PC-3 (cell line): ENCODE data around the gene NDUFAF3. TPM values are rescaled to one million over a fixed set of nuclear protein-coding genes. Genes with fewer than 3 reads are reported as not detected.

Experiments used
- ATAC-seq: fragments of 200-7000 bp; cut with Tn5 transposase; 2 replicates; pipeline ENCODE4 v1.9.1; 2020; ENCODE audit warnings: mild to moderate bottlenecking, moderate library complexity
- BruUV-seq: library from RNA; stranded (reverse); fragments of 400-500 nt; replicated peaks from 2 replicates; lab custom pipeline; 2021; lab: Mats Ljungman, UMichigan
- CTCF ChIA-PET: fragments of 300-600 bp; sonication (Branson Sonifier 250); formaldehyde crosslinking; loops from one replicate; lab custom pipeline; 2022; ENCODE audit warnings: antibody characterized with exemption; lab: Charles Lee
- POLR2A ChIA-PET: fragments of 300-600 bp; sonication (Branson Sonifier 250); formaldehyde crosslinking; loops from one replicate; lab custom pipeline; 2022; ENCODE audit warnings: antibody characterized with exemption; ENCODE audit not compliant: unreplicated experiment; lab: Charles Lee
- DNase-seq: peaks from one replicate; pipeline ENCODE4 v3.0.0-alpha.2; 2015
- H2AFZ ChIP-seq: fragments of 300-600 bp; sonication (generic); 2 replicates; pipeline ENCODE4 v1.6.0; 2016; ENCODE audit warnings: antibody characterized with exemption, low read length
- H3F3A ChIP-seq: fragments of 300-600 bp; sonication (generic); one replicate; pipeline ENCODE4 v1.6.0; 2017; ENCODE audit warnings: antibody characterized with exemption, low read length, control low read depth, mild to moderate bottlenecking; ENCODE audit not compliant: unreplicated experiment
- H3K27ac ChIP-seq: fragments of 300-600 bp; sonication (generic); 2 replicates; pipeline ENCODE4 v1.5.1; 2016; ENCODE audit warnings: mild to moderate bottlenecking, low read length
- H3K27me3 ChIP-seq: fragments of 300-600 bp; sonication (generic); 2 replicates; pipeline ENCODE4 v1.6.1; 2016; ENCODE audit warnings: low read length, mixed read lengths
- H3K36me3 ChIP-seq: fragments of 300-600 bp; sonication (generic); 2 replicates; pipeline ENCODE4 v1.6.1; 2016; ENCODE audit warnings: low read depth, mixed run types, low read length, mixed read lengths
- H3K4me1 ChIP-seq: fragments of 300-600 bp; sonication (generic); 2 replicates; pipeline ENCODE4 v1.5.1; 2016; ENCODE audit warnings: low read length; ENCODE audit not compliant: insufficient read depth
- H3K4me2 ChIP-seq: fragments of 300-600 bp; sonication (generic); 2 replicates; pipeline ENCODE4 v1.6.0; 2016; ENCODE audit warnings: low read length
- H3K4me3 ChIP-seq: fragments of 300-600 bp; sonication (generic); 2 replicates; pipeline ENCODE4 v1.5.1; 2016; ENCODE audit warnings: mild to moderate bottlenecking, low read length, mixed read lengths
- H3K79me2 ChIP-seq: fragments of 300-600 bp; sonication (generic); 2 replicates; pipeline ENCODE4 v1.6.1; 2017; ENCODE audit warnings: low read length, mixed read lengths
- H3K9ac ChIP-seq: fragments of 300-600 bp; sonication (generic); 2 replicates; pipeline ENCODE4 v1.6.0; 2016; ENCODE audit warnings: mild to moderate bottlenecking, low read length
- H3K9me2 ChIP-seq: fragments of 300-600 bp; sonication (generic); replicated peaks from 2 replicates; pipeline ENCODE4 v1.6.1; 2016; ENCODE audit warnings: mixed run types, low read length, mixed read lengths
- H3K9me3 ChIP-seq: fragments of 300-600 bp; sonication (generic); 2 replicates; pipeline ENCODE4 v1.6.1; 2016; ENCODE audit warnings: low read length, mixed read lengths
- H4K20me1 ChIP-seq: fragments of 300-600 bp; sonication (generic); 2 replicates; pipeline ENCODE4 v1.6.1; 2016; ENCODE audit warnings: low read length, mixed read lengths
- EZH2 ChIP-seq: fragments of 300-600 bp; sonication (generic); IDR thresholded peaks from one replicate; pipeline ENCODE4 v1.6.1; 2017; ENCODE audit warnings: antibody characterized with exemption, mild to moderate bottlenecking, low read length; ENCODE audit not compliant: unreplicated experiment
- EZH2phosphoT487 ChIP-seq: fragments of 300-600 bp; sonication (generic); IDR thresholded peaks from 2 replicates; pipeline ENCODE4 v1.6.1; 2018; ENCODE audit warnings: mild to moderate bottlenecking, antibody characterized with exemption, low read length, borderline replicate concordance
- intact Hi-C: fragments of 100-400 bp; cut with micrococcal nuclease; formaldehyde crosslinking; loops from 2 replicates; pipeline ENCODE4 v1.9.0; 2023
- total RNA-seq: library from RNA; depleted of rRNA; stranded (reverse); fragments of >200 nt; gene quantifications from 2 replicates; pipeline ENCODE4 v1.2.3, GENCODE V29; 2014
- TF ChIP-seq, protein P1 (sequence below): fragments of 300-600 bp; sonication (generic); conservative IDR thresholded peaks from 2 replicates; pipeline ENCODE4 v1.5.1; 2017; ENCODE audit warnings: antibody characterized with exemption, low read depth, mild to moderate bottlenecking, low read length

Gene NDUFAF3
- total RNA-seq, 1 experiment from 2014 or later = 211 TPM

- no peaks in the 10 kb centered on the region for H3F3A ChIP-seq
- ATAC-seq (peak; percentile 24), DNase-seq (peak; percentile 69)
- peaks cover 18% of the 10 kb centered on the region for H4K20me1 ChIP-seq
- H3K36me3 ChIP-seq = peaks cover 34% of the 10 kb centered on the region
- H2AFZ ChIP-seq = no peak overlapping the region
- no peak overlapping the region for H3K4me3 ChIP-seq
- no TSS peak for BruUV-seq
- H3K79me2 ChIP-seq = peaks cover 47% of the 10 kb centered on the region
- no peak overlapping the region for H3K9ac ChIP-seq
- H3K9me2 ChIP-seq = no peaks in the 10 kb centered on the region
- TF ChIP-seq, protein P1, sequence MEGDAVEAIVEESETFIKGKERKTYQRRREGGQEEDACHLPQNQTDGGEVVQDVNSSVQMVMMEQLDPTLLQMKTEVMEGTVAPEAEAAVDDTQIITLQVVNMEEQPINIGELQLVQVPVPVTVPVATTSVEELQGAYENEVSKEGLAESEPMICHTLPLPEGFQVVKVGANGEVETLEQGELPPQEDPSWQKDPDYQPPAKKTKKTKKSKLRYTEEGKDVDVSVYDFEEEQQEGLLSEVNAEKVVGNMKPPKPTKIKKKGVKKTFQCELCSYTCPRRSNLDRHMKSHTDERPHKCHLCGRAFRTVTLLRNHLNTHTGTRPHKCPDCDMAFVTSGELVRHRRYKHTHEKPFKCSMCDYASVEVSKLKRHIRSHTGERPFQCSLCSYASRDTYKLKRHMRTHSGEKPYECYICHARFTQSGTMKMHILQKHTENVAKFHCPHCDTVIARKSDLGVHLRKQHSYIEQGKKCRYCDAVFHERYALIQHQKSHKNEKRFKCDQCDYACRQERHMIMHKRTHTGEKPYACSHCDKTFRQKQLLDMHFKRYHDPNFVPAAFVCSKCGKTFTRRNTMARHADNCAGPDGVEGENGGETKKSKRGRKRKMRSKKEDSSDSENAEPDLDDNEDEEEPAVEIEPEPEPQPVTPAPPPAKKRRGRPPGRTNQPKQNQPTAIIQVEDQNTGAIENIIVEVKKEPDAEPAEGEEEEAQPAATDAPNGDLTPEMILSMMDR = peak; percentile 82
- no peak for TF ChIP-seq EZH2phosphoT487
- no peak overlapping the region for H3K4me2 ChIP-seq
- intact Hi-C loops = loop anchor here (2.0 kb wide), 1 partner anchor 25 kb away; no protein-coding TSS in a partner anchor
- ChIA-PET POLR2A (no interaction called here), CTCF (interaction anchor here (1.5 to 1.9 kb wide), 2 partner anchors 24 to 26 kb away, joined by 9 to 22 read pairs; partner anchors contain the start of gene P4HTM)
- H3K27ac ChIP-seq = no peak overlapping the region
- H3K9me3 ChIP-seq = no peaks in the 10 kb centered on the region
- H3K27me3 ChIP-seq = no peaks in the 10 kb centered on the region
- H3K4me1 ChIP-seq = peaks cover 11% of the 10 kb centered on the region; the same call in 1 of the 2 replicates
Measured at GRCh38 chr3:49013738-49014660, 7.9 kb upstream of the NDUFAF3 start.

DNA sequence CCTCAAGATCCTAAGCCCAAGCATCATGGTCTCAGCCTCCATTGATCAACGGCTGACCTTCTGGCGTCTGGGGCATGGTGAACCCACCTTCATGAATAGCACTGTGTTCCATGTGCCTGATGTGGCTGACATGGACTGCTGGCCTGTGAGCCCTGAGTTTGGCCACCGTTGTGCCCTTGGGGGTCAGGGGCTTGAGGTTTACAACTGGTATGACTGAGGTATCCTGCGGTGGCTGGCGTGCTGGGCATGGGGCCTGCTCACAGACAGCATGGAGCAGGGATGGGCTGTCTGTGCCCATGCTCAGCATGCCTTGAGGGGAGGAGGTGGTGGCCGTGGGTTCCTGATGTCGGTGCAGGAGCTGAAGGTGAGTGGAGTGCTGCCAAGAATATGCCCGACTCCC is 6.8 kb upstream of the NDUFAF3 start:
- no peaks in the 10 kb centered on the region for H3K9me2 ChIP-seq
- intact Hi-C loops = loop anchor here (2.0 kb wide), 1 partner anchor 26 kb away; no protein-coding TSS in a partner anchor
- no peaks in the 10 kb centered on the region for H3K9me3 ChIP-seq
- POLR2A ChIA-PET = interaction anchor here (1.2 kb wide), 1 partner anchor 8 kb away, joined by 3 read pairs; the partner anchor contains the start of gene WDR6
- H3K27me3 ChIP-seq = no peaks in the 10 kb centered on the region
- H2AFZ ChIP-seq = no peak overlapping the region
- ATAC-seq (no peak), DNase-seq (no peak)
- H3K9ac ChIP-seq = no peak overlapping the region
- H3K4me3 ChIP-seq = no peak overlapping the region
- TF ChIP-seq, protein P1 = no peak
- no peak for TF ChIP-seq EZH2
- TF ChIP-seq EZH2phosphoT487 = no peak
- CTCF ChIA-PET = interaction anchor here (0.5 to 1.9 kb wide), 3 partner anchors 25 to 64 kb away, joined by 9 to 22 read pairs (median 10); partner anchors contain the start of gene P4HTM
- no peaks in the 10 kb centered on the region for H3F3A ChIP-seq
- H3K4me1 ChIP-seq = peaks cover 22% of the 10 kb centered on the region; the same call in 1 of the 2 replicates
- BruUV-seq = no TSS peak
- peaks cover 47% of the 10 kb centered on the region for H3K79me2 ChIP-seq
- H3K4me2 ChIP-seq = no peak overlapping the region
- peaks cover 18% of the 10 kb centered on the region for H4K20me1 ChIP-seq
- no peak overlapping the region for H3K27ac ChIP-seq
- peaks cover 32% of the 10 kb centered on the region for H3K36me3 ChIP-seq
